ENCODE results near the gene RIPOR2. TPM values are rescaled to one million over a fixed set of nuclear protein-coding genes. Genes with fewer than 3 reads are reported as not detected.
A peak's percentile ranks its signal among the peaks of the same experiment; 100 is the strongest.

The RIPOR2 gene
- total and polyA plus RNA-seq, 2 of the 13 experiments (the other 11 are each of a cell fraction or from before 2014, with no cell fraction given), result 0.02 to 0.05 TPM

- TF ChIP-seq, protein P1, sequence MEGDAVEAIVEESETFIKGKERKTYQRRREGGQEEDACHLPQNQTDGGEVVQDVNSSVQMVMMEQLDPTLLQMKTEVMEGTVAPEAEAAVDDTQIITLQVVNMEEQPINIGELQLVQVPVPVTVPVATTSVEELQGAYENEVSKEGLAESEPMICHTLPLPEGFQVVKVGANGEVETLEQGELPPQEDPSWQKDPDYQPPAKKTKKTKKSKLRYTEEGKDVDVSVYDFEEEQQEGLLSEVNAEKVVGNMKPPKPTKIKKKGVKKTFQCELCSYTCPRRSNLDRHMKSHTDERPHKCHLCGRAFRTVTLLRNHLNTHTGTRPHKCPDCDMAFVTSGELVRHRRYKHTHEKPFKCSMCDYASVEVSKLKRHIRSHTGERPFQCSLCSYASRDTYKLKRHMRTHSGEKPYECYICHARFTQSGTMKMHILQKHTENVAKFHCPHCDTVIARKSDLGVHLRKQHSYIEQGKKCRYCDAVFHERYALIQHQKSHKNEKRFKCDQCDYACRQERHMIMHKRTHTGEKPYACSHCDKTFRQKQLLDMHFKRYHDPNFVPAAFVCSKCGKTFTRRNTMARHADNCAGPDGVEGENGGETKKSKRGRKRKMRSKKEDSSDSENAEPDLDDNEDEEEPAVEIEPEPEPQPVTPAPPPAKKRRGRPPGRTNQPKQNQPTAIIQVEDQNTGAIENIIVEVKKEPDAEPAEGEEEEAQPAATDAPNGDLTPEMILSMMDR (CRISPR knock-in tag; IDR thresholded peaks at IDR 0.05), result peak; percentile 87
- TF ChIP-seq RAD21 (CRISPR knock-in tag; IDR thresholded peaks at IDR 0.05), result peak; percentile 71
- TF ChIP-seq TEAD3 (CRISPR knock-in tag; optimal IDR thresholded peaks at IDR 0.05; ENCODE audit: borderline replicate concordance), result no peak
- 0 out of 2 replicates have a peak, but pooled peaks have one; percentile 71 for TF ChIP-seq SETDB1 (CRISPR knock-in tag; IDR thresholded peaks at IDR 0.05; ENCODE audit: borderline replicate concordance)
- TF ChIP-seq KDM2A (CRISPR knock-in tag; IDR thresholded peaks at IDR 0.05; ENCODE audit: borderline replicate concordance, low read depth), result no peak
- no peak for TF ChIP-seq U2AF2 (IDR thresholded peaks at IDR 0.05; ENCODE audit: low read depth, low read length)
- 0 out of 2 replicates have a peak, but pooled peaks have one; percentile 33 for TF ChIP-seq ZNF350 (CRISPR knock-in tag; IDR thresholded peaks at IDR 0.05; ENCODE audit: borderline replicate concordance, low read depth)
- no peak for TF ChIP-seq MAZ (IDR thresholded peaks at IDR 0.05; ENCODE audit: borderline replicate concordance, low read depth, low read length)
- no peak for TF ChIP-seq MAZ (CRISPR knock-in tag; IDR thresholded peaks at IDR 0.05; ENCODE audit: low read depth)
These were observed 80.1 kb downstream of the RIPOR2 start (continued) for GRCh38 chr6:24855395-24856245.

GRCh38 chr6:24854077-24854666, 81.6 kb downstream of the RIPOR2 start:
- in situ Hi-C loops (cut with HindIII; ENCODE audit: extremely low pct_ligation_motif_present, low pct_unique_long_range_greater_than_20kb), result no loop called here
- TF ChIP-seq SIX1 (CRISPR knock-in tag; IDR thresholded peaks at IDR 0.05; ENCODE audit: borderline replicate concordance), result no peak
- no peak for TF ChIP-seq E2F1 (CRISPR knock-in tag; IDR thresholded peaks at IDR 0.05)
- no peak for TF ChIP-seq PRMT3 (CRISPR knock-in tag; IDR thresholded peaks at IDR 0.05; ENCODE audit: borderline replicate concordance, low read depth)
- TF ChIP-seq RELA (CRISPR knock-in tag; IDR thresholded peaks at IDR 0.05), result no peak
- TF ChIP-seq RFX1 (IDR thresholded peaks at IDR 0.05), result no peak
- TF ChIP-seq NR2F2 (IDR thresholded peaks at IDR 0.05; ENCODE audit: borderline replicate concordance, low read depth), result no peak
- TF ChIP-seq HNF4A (CRISPR knock-in tag; IDR thresholded peaks at IDR 0.05), result no peak
- TF ChIP-seq, protein P2, sequence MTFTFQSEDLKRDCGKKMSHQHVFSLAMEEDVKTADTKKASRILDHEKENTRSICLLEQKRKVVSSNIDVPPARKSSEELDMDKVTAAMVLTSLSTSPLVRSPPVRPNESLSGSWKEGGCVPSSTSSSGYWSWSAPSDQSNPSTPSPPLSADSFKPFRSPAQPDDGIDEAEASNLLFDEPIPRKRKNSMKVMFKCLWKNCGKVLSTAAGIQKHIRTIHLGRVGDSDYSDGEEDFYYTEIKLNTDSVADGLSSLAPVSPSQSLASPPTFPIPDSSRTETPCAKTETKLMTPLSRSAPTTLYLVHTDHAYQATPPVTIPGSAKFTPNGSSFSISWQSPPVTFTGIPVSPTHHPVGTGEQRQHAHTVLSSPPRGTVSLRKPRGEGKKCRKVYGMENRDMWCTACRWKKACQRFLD (CRISPR knock-in tag; IDR thresholded peaks at IDR 0.05; ENCODE audit: borderline replicate concordance), result no peak
- TF ChIP-seq ZSCAN29 (CRISPR knock-in tag; conservative IDR thresholded peaks at IDR 0.05), result no peak

More at GRCh38 chr6:24854077-24854666, 81.6 kb downstream of the RIPOR2 start:
- ChIA-PET CTCF (ENCODE audit: low intra/inter-chr PET ratio, low total read pairs) (interaction anchor here (3.1 kb wide), 1 partner anchor 138 kb away, joined by 41 read pairs; no protein-coding TSS in a partner anchor), POLR2A (no interaction called here)
- DNase-seq (ENCODE audit: low spot score), result no peak
- Histone ChIP-seq H3K36me3 (replicated peaks in 1 of 2; ENCODE audit: control insufficient read depth in 1 of 2, insufficient read depth in 2 of 2, low read length in 2 of 2) (no peaks in the 10 kb centered on the region), H3K4me3 (replicated peaks in 1 of 3; ENCODE audit: insufficient read depth in 1 of 3, low read depth in 2 of 3, low read length in 3 of 3) (no peak overlapping the region), H3K4me2 (ENCODE audit: low read depth, low read length) (no peak overlapping the region), H3K27ac (ENCODE audit: extremely low read length, insufficient read depth, low read length) (no peak overlapping the region), H3K27me3 (ENCODE audit: control insufficient read depth in 1 of 2, insufficient read depth in 2 of 2, low read length in 2 of 2) (peaks cover 0 to 10% of the 10 kb centered on the region in 2 experiments; a peak in 3 of 5 replicates), H3K9ac (ENCODE audit: insufficient read depth, low read depth, low read length) (no peak overlapping the region), H2AFZ (ENCODE audit: low read length) (no peak overlapping the region), H3K9me3 (ENCODE audit: low read length) (no peaks in the 10 kb centered on the region), H3K79me2 (ENCODE audit: insufficient read depth, low read length) (no peaks in the 10 kb centered on the region), H4K20me1 (ENCODE audit: insufficient read depth, low read length) (no peaks in the 10 kb centered on the region), H3K4me1 (ENCODE audit: insufficient read depth, low read length) (peaks cover 12% of the 10 kb centered on the region)
- FAIRE-seq, result no peak
- no peak for ATAC-seq
- whole genome bisulfite sequencing (ENCODE audit: low lambda C conversion rate), result 20% methylated on average over 3 of the region's 3 CpGs
- intact Hi-C loops (cut with micrococcal nuclease; ENCODE audit: unreplicated experiment), result no loop called here
- BruUV-seq (replicated peaks), result no TSS peak
